Activated naive CD8-positive, alpha-beta T cell treated with anti-CD3 and anti-CD28 coated beads for 36 hours (primary cell): ENCODE data around the gene OARD1. TPM values are rescaled to one million over a fixed set of nuclear protein-coding genes. Genes with fewer than 3 reads are reported as not detected.
A peak's percentile ranks its signal among the peaks of the same experiment; 100 is the strongest.

ENCODE experiments used
- DNase-seq: peaks from one replicate; pipeline ENCODE4 v3.0.0; 2021
- H3K27ac Mint-ChIP-seq: one replicate; pipeline ENCODE4 v1.8.0; 2022; ENCODE audit warnings: mild to moderate bottlenecking, moderate library complexity, mixed read lengths
- H3K27me3 Mint-ChIP-seq: one replicate; pipeline ENCODE4 v1.8.0; 2022; ENCODE audit warnings: mild to moderate bottlenecking, mixed read lengths
- H3K36me3 Mint-ChIP-seq: one replicate; pipeline ENCODE4 v1.8.0; 2021; ENCODE audit warnings: mild to moderate bottlenecking, mixed read lengths
- H3K4me1 Mint-ChIP-seq: one replicate; pipeline ENCODE4 v1.8.0; 2021; ENCODE audit warnings: mixed read lengths
- H3K4me3 Mint-ChIP-seq: one replicate; pipeline ENCODE4 v1.8.0; 2022; ENCODE audit warnings: mild to moderate bottlenecking, moderate library complexity, mixed read lengths
- H3K9me3 Mint-ChIP-seq: one replicate; pipeline ENCODE4 v1.8.0; 2022; ENCODE audit warnings: mixed read lengths
- total RNA-seq, 2 experiments: library from RNA; stranded (reverse); gene quantifications; one replicate each; pipeline ENCODE4 v1.2.3, GENCODE V29; 2021

The OARD1 gene
- total RNA-seq, 2 experiments from 2014 or later, result 43.7 to 44.2 TPM

DNA sequence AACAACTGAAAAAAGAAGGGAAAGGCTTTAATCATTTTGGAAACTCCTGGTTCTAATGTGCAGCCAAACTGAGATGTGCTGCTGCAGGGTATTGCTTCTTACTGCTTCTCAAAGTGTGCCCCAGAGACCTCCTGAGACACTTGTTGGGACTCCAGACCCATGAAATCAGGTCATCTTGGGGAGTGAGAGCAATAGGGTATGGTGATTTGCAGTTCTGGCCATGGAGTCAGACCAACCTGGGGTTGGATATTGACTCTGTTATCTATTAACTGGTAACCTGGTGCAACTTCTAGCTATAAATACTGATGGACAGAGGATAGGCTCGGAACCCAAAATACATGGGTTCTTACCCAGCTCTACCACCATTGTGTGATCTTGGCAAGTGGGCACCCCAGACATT is 26.1 kb downstream of the OARD1 start:
- H3K27ac Mint-ChIP-seq, result no peak overlapping the region
- no peak overlapping the region for H3K4me3 Mint-ChIP-seq
- no peaks in the 10 kb centered on the region for H3K27me3 Mint-ChIP-seq
- no peaks in the 10 kb centered on the region for H3K4me1 Mint-ChIP-seq
- no peak for DNase-seq
- H3K9me3 Mint-ChIP-seq, result no peaks in the 10 kb centered on the region
- H3K36me3 Mint-ChIP-seq, result peaks cover 4% of the 10 kb centered on the region

DNA sequence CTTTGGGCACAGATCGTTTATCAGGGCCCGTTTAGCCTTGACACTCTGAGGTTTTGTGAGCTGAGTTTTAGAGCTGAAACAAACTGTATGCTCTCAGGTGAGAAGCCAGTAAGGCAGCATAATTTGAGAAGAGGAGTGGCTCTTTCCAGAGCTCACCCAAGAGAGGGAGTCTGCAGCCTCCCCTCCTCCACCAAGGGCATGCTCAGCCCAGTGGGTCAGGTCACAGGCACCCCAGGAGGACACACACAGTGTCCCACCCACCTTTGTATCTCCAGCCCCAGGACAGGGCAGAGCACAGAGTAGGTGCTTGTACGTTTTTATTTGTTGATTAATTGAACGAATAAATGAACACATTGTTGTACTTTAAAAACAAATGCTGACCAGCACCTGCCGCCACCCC is 26.5 kb downstream of the OARD1 start:
- H3K4me1 Mint-ChIP-seq, result peaks cover 4% of the 10 kb centered on the region

GRCh38 chr6:41043151-41043550 is 29.0 kb downstream of the OARD1 start:
- Mint-ChIP-seq H3K9me3 (no peaks in the 10 kb centered on the region), H3K27ac (no peak overlapping the region), H3K36me3 (no peaks in the 10 kb centered on the region), H3K4me1 (peaks cover 5% of the 10 kb centered on the region), H3K4me3 (no peak overlapping the region), H3K27me3 (no peaks in the 10 kb centered on the region)
- no peak for DNase-seq

More for the DNA sequence above, 26.5 kb downstream of the OARD1 start:
- DNase-seq, result no peak
- Mint-ChIP-seq H3K4me3 (no peak overlapping the region), H3K36me3 (peaks cover 2% of the 10 kb centered on the region), H3K27ac (no peak overlapping the region), H3K27me3 (no peaks in the 10 kb centered on the region), H3K9me3 (no peaks in the 10 kb centered on the region)

DNA sequence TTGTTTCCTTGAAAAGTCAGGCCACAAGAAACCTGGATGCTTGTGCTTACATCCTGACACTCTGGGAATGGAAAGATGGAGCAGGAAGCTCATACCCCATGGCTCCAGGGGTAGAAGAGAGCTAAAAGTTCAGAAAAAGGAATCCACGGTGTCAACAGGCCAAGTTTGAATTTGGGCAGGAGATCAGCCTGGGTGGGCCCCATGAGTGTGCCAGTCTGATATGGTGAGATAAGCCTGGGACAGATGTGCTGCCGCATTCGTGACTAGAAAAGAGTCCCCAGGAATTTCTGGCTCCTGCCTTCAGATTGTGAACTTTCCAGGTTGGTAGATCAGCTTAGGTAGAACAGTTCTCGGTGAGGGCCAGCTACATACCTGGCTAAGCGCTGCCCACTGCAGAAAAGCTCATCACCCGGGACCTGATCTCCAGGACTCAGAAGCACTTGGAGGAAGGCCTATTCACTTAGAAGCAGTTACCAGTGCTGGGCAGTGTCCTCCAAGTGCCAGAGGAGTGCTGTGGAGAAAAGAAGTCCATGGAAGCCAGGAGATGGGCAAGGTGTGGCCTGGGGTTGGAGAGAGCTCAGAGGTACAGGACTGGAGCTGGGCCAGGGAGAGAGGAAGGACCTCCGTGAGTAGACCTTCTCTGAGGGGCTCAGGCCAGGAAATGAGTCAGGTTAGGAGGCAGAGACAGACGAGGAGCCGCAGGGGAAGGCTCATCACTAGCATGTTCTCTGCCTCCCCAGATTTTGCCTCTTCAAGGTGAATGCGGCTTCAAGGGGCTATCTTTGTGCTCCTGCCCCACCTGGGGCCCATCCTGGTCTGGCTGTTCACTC is 29.7 kb downstream of the OARD1 start, which contains the start of gene TSPO2:
TSPO2 (plus strand) TSS at position 242 of the 830 bp plus-strand sequence; CDS start at position 761, 519 bp downstream.
- DNase-seq, result no peak
- no peaks in the 10 kb centered on the region for H3K9me3 Mint-ChIP-seq
- H3K4me1 Mint-ChIP-seq, result peaks cover 5% of the 10 kb centered on the region
- H3K36me3 Mint-ChIP-seq, result no peaks in the 10 kb centered on the region
- H3K27ac Mint-ChIP-seq, result no peak within 1 kb of the TSS
- no peak within 1 kb of the TSS for H3K4me3 Mint-ChIP-seq
- no peaks in the 10 kb centered on the region for H3K27me3 Mint-ChIP-seq

DNA sequence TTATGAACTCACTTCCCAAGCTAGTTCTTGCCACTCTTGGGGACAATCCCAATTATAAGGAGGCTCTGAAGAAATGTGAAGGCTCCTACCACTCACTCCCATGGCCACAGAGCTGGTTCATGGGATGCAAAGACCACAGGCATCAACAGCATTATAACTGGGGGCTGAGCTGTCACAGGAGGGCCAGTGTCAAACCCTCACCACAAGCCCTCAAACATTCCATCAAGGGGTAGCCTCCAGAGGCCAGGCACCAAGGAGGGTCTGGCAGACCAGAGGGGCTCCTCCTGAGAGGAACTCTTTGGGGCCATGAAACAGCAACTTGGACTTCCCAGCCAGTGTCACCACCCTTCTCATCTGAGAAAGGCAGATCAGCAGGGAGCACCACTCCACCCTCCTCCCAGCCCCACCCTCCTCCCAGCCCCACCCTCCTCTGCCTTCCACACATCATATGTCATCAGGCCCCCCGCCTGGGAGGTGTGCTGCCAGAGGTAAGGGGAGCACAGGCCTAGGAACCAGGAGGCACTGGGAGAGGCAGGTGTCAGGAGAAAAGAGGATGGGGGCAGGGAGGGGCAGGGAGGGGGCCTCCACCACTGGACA is 31.1 kb downstream of the OARD1 start:
- DNase-seq, result no peak
- Mint-ChIP-seq H3K36me3 (no peaks in the 10 kb centered on the region), H3K27ac (no peak overlapping the region), H3K9me3 (no peaks in the 10 kb centered on the region), H3K27me3 (no peaks in the 10 kb centered on the region), H3K4me1 (peaks cover 5% of the 10 kb centered on the region), H3K4me3 (no peak overlapping the region)

GRCh38 chr6:41040101-41040939 is 31.8 kb downstream of the OARD1 start:
- Mint-ChIP-seq H3K4me1 (peaks cover 5% of the 10 kb centered on the region), H3K27ac (no peak overlapping the region), H3K36me3 (no peaks in the 10 kb centered on the region), H3K27me3 (no peaks in the 10 kb centered on the region), H3K4me3 (no peak overlapping the region), H3K9me3 (no peaks in the 10 kb centered on the region)
- no peak for DNase-seq

DNA sequence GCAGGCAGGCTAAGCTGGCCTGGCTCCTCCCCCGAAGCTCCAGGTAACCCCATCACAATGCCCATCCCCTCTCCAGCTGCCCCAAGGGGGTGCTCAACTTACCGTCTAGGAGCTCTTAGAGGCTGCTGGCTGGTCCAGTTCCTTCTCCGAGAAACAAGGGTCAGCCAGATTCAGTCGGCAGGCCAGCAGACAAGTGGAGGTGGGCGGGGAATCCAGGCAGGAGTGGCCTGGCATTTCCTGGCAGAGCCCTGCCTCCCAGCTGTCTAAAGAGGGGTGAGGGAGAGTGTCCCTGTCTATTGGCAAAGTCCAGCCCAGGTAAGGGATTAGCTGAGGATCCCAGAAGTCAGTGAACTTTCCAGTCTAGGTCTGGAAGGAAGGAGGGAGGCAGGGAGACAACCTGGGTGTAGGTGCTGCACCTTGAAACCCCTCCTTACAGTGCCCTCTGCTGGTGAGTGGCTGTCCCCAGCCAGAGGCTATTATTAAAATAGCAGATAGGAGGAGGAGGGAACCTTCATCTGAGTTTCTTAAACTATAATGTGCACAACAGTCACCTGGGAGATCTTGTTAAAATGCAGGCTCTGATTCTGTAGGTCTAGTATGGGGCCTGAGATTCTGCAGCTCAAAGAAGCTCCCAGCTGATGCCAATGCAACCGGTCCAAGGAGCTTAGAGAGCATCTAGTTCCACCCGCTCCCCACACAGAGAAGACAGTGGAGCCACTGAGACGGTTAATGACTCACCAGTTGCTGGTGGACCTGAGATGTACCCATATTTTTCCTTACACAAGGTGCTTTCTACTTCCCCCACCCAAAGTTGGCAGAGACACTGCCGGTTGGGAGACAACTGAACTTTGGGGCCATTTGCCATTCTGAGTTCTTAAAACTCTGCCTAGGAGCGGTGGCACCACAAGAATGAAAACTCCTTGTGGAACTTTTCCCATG is 32.8 kb downstream of the OARD1 start, which contains the start of gene UNC5CL:
UNC5CL (minus strand) TSS at position 162 of the 939 bp plus-strand sequence. CDS start 4,147 bp downstream, outside the sequence.
- no peak within 1 kb of the TSS for H3K4me3 Mint-ChIP-seq
- H3K36me3 Mint-ChIP-seq, result no peaks in the 10 kb centered on the region
- no peaks in the 10 kb centered on the region for H3K27me3 Mint-ChIP-seq

DNA sequence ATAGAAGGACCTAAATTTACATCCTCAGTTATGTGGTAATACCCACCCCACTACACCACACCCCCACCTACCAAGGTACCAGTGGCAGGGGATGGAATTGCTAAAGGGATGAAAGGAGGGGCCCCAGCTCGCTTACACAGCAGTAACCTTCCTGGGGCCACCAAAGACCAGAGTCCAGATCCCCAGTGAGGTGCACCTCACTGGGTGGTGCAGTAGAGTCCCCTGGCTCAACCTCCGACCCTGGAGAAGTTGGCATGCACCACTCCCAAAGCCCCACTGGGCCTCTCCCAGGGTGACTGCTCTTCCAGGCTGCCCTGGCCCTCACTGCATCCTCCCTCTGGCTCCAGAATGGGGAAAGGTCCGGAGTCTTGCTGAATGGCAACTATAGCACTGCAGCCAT is 34.0 kb downstream of the OARD1 start:
- Mint-ChIP-seq H3K27ac (no peak overlapping the region), H3K36me3 (no peaks in the 10 kb centered on the region), H3K4me1 (peaks cover 5% of the 10 kb centered on the region), H3K4me3 (no peak overlapping the region), H3K27me3 (no peaks in the 10 kb centered on the region), H3K9me3 (no peaks in the 10 kb centered on the region)
- DNase-seq, result no peak

More for the DNA sequence above, 32.8 kb downstream of the OARD1 start, which contains the start of gene UNC5CL:
- DNase-seq, result peak; percentile 57
- Mint-ChIP-seq H3K9me3 (no peaks in the 10 kb centered on the region), H3K27ac (no peak within 1 kb of the TSS), H3K4me1 (peaks cover 5% of the 10 kb centered on the region)

DNA sequence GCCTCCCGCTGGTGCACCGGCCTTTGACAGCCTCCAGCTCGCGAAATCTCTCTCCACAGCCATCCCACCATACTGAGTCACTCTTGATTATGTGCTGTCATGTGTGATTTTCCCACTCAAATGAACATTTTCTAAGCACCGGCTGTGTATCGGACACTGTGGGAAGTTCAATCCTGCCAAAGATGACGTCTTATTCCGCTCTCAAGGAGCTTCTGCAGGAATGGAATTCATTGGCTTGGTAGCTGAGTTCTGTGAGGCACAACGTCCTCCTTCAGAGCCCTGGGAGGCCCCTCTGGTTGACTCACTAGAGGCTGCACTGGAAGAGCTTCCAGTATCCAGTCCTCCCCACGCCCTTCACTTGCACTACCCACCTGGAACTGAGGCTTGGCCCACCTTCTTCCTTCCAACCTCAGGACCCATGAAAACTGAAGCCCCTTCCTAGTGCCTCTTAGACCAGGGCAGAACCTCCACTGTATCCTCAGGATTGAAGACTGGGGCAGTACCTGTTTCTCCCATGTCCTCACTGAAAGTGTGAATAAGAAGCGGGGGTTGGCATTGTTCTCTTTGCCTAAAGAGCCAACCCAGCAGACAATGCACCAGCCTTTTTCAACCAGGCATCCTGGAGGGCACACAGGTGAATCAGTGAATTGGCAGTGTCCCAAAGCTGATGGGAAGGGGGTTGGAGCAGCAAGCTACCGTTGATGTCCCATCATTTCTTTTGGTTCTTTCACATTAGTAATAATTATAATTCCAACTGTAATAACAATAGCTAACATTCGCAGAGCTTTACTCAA is 34.9 kb downstream of the OARD1 start:
- H3K4me1 Mint-ChIP-seq, result peaks cover 5% of the 10 kb centered on the region
- no peak for DNase-seq
- no peaks in the 10 kb centered on the region for H3K9me3 Mint-ChIP-seq
- H3K27me3 Mint-ChIP-seq, result no peaks in the 10 kb centered on the region
- H3K4me3 Mint-ChIP-seq, result no peak overlapping the region
- H3K27ac Mint-ChIP-seq, result no peak overlapping the region
- no peaks in the 10 kb centered on the region for H3K36me3 Mint-ChIP-seq

- Mint-ChIP-seq H3K9me3 (no peaks in the 10 kb centered on the region), H3K4me1 (peaks cover 5% of the 10 kb centered on the region), H3K4me3 (no peak overlapping the region), H3K36me3 (no peaks in the 10 kb centered on the region), H3K27ac (no peak overlapping the region), H3K27me3 (no peaks in the 10 kb centered on the region)
- DNase-seq, result no peak
Measured at GRCh38 chr6:41036601-41037000, 35.6 kb downstream of the OARD1 start.

- no peak overlapping the region for H3K27ac Mint-ChIP-seq
- H3K27me3 Mint-ChIP-seq, result no peaks in the 10 kb centered on the region
- no peaks in the 10 kb centered on the region for H3K9me3 Mint-ChIP-seq
- no peaks in the 10 kb centered on the region for H3K36me3 Mint-ChIP-seq
- peaks cover 5% of the 10 kb centered on the region for H3K4me1 Mint-ChIP-seq
- DNase-seq, result no peak
- H3K4me3 Mint-ChIP-seq, result no peak overlapping the region
Measured at GRCh38 chr6:41036186-41036585, 36.0 kb downstream of the OARD1 start.

- no peaks in the 10 kb centered on the region for H3K36me3 Mint-ChIP-seq
- H3K4me1 Mint-ChIP-seq, result peaks cover 6% of the 10 kb centered on the region
- H3K9me3 Mint-ChIP-seq, result no peaks in the 10 kb centered on the region
- H3K27me3 Mint-ChIP-seq, result no peaks in the 10 kb centered on the region
- DNase-seq, result no peak
- no peak overlapping the region for H3K4me3 Mint-ChIP-seq
- no peak overlapping the region for H3K27ac Mint-ChIP-seq
Measured at GRCh38 chr6:41033776-41034175, 38.4 kb downstream of the OARD1 start.

DNA sequence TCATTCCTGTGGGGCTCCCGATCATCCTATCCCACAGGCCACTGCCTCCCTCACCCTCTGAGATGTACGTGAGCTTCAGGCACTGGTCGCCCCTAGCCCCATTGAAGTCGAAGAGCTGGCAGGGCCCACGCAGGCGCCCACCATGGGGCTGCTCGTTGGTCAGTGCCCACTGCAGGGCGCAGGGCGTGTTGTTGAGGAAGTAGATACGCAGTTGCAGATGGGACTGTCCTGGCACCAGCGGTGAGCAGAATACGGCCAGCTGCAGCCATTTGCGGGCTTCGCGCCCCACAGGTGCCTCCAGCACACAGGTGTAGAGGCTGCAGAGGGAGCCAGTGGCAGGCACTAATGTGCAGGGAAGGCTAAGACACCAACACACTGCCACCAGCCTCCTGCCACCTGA is 39.3 kb downstream of the OARD1 start:
- Mint-ChIP-seq H3K4me1 (peaks cover 9% of the 10 kb centered on the region), H3K9me3 (no peaks in the 10 kb centered on the region), H3K4me3 (no peak overlapping the region), H3K27ac (no peak overlapping the region), H3K36me3 (no peaks in the 10 kb centered on the region), H3K27me3 (no peaks in the 10 kb centered on the region)
- DNase-seq, result no peak
